Measurements from ENCODE around the gene EXD3.
"Not testable (repeated sequence)": the region's sequence is repeated elsewhere in the genome, so short reads cannot be mapped to it uniquely, and the experiment has no call there.

EXD3 gene

GRCh38 chr9:137422604-137423513 is at the start of gene EXD3, which contains the start of gene NOXA1:
Gene EXD3, minus strand, starts transcription at chr9:137423162. Its CDS starts 27,805 bp downstream, at chr9:137395357.
Gene NOXA1, plus strand, starts transcription at chr9:137423393. Its CDS starts 137 bp downstream, at chr9:137423530.
- DNase-seq = peak; percentile 92 to 95

GRCh38 chr9:137470785-137471184 is 47.8 kb upstream of the EXD3 start:
- DNase-seq = no peak

- no peak for DNase-seq
Observed at GRCh38 chr9:137467896-137468295, 44.9 kb upstream of the EXD3 start.

GRCh38 chr9:137467161-137467581 is 44.2 kb upstream of the EXD3 start:
- no peak for DNase-seq

- not testable (repeated sequence) for DNase-seq
Observed at GRCh38 chr9:137466389-137467085, 43.6 kb upstream of the EXD3 start.

- no peak for DNase-seq
Observed at GRCh38 chr9:137465720-137466388, 42.9 kb upstream of the EXD3 start.

GRCh38 chr9:137465000-137465719 is 42.2 kb upstream of the EXD3 start:
- no peak for DNase-seq

GRCh38 chr9:137464291-137464999 is 41.5 kb upstream of the EXD3 start:
- no peak for DNase-seq

GRCh38 chr9:137463931-137464290 is 40.9 kb upstream of the EXD3 start:
- DNase-seq = no peak

- no peak for DNase-seq
Observed at GRCh38 chr9:137462986-137463930, 40.3 kb upstream of the EXD3 start.

GRCh38 chr9:137462396-137462985 is 39.5 kb upstream of the EXD3 start:
- DNase-seq = no peak

GRCh38 chr9:137461663-137462395 is 38.9 kb upstream of the EXD3 start:
- DNase-seq = no peak

- no peak for DNase-seq
Observed at GRCh38 chr9:137461316-137461662, 38.3 kb upstream of the EXD3 start.

- no peak for DNase-seq
Observed at GRCh38 chr9:137460363-137461315, 37.7 kb upstream of the EXD3 start.

- no peak for DNase-seq
Observed at GRCh38 chr9:137459601-137460362, 36.8 kb upstream of the EXD3 start.

GRCh38 chr9:137459152-137459600 is 36.2 kb upstream of the EXD3 start, which contains the start of gene NSMF:
Gene NSMF, minus strand, starts transcription at chr9:137459334. Its CDS starts 232 bp downstream, at chr9:137459102.
- DNase-seq = peak; percentile 84 to 89
